ENCODE data around the gene SLC6A9. TPM values are rescaled to one million over a fixed set of nuclear protein-coding genes. Genes with fewer than 3 reads are reported as not detected.
A peak's percentile ranks its signal among the peaks of the same experiment; 100 is the strongest.

Gene SLC6A9
- total RNA-seq, 3 donors from 2014 or later (not counting 1 experiment from before 2014, with no cell fraction given), result 0.29 to 0.55 TPM; not detected in 1

- H3K27me3 ChIP-seq (ENCODE audit: control insufficient read depth, insufficient read depth, low read length), result no peaks in the 10 kb centered on the region
- no peaks in the 10 kb centered on the region for H3K36me3 Mint-ChIP-seq
- H3K27ac ChIP-seq (ENCODE audit: low read length), result no peak overlapping the region
- H3K4me1 ChIP-seq (ENCODE audit: control insufficient read depth, insufficient read depth, low read length), result peaks cover under 1% of the 10 kb centered on the region
- H3K27me3 Mint-ChIP-seq (ENCODE audit: low read depth in 2 of 2), result no peaks in the 10 kb centered on the region
- ATAC-seq (no peak), DNase-seq (no peak)
- no peaks in the 10 kb centered on the region for H3K36me3 ChIP-seq (ENCODE audit: control insufficient read depth, insufficient read depth, low read length)
- no peaks in the 10 kb centered on the region for H3K9me3 Mint-ChIP-seq
- TF ChIP-seq, protein P1, sequence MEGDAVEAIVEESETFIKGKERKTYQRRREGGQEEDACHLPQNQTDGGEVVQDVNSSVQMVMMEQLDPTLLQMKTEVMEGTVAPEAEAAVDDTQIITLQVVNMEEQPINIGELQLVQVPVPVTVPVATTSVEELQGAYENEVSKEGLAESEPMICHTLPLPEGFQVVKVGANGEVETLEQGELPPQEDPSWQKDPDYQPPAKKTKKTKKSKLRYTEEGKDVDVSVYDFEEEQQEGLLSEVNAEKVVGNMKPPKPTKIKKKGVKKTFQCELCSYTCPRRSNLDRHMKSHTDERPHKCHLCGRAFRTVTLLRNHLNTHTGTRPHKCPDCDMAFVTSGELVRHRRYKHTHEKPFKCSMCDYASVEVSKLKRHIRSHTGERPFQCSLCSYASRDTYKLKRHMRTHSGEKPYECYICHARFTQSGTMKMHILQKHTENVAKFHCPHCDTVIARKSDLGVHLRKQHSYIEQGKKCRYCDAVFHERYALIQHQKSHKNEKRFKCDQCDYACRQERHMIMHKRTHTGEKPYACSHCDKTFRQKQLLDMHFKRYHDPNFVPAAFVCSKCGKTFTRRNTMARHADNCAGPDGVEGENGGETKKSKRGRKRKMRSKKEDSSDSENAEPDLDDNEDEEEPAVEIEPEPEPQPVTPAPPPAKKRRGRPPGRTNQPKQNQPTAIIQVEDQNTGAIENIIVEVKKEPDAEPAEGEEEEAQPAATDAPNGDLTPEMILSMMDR (IDR thresholded peaks at IDR 0.05), result no peak
- H3K27ac Mint-ChIP-seq, result no peak overlapping the region
- H3K4me1 Mint-ChIP-seq, result peaks cover under 1 to 3% of the 10 kb centered on the region in 2 donors
- H3K4me3 Mint-ChIP-seq, result no peak overlapping the region
- 91% methylated on average over 22 of the region's 22 CpGs for WGBS (ENCODE audit: insufficient coverage)
- H3K4me3 ChIP-seq (ENCODE audit: low read length), result no peak overlapping the region
- H3K9me3 ChIP-seq (ENCODE audit: control insufficient read depth, insufficient read depth, low read length), result no peaks in the 10 kb centered on the region
- intact Hi-C loops (cut with micrococcal nuclease), result no loop called here
Observed at GRCh38 chr1:43997295-43997999, 33.8 kb downstream of the SLC6A9 start.

DNA sequence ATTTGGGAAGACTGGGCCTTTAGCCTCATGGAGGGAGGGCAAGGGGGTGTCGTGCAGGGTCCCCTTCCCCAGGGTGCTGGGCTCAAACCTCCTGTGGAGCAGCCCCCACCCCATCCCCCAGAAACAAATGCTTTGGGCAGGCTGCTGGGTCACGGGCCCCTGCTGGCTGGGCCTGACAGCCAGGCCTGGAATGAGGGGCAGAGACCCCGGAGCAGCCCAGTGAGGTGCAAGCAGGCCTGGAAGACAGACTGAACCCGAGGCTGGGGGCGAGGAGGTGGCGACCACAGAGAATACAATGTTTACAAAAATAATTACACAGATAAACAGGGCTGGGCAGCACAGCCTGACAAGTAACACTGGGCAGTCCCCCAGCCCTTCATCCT lies 34.5 kb downstream of the SLC6A9 start:
- no peaks in the 10 kb centered on the region for H3K36me3 ChIP-seq (ENCODE audit: control insufficient read depth, insufficient read depth, low read length)
- peaks cover 4 to 10% of the 10 kb centered on the region in 2 donors for H3K4me1 Mint-ChIP-seq
- H3K9me3 Mint-ChIP-seq, result no peaks in the 10 kb centered on the region
- no peaks in the 10 kb centered on the region for H3K27me3 ChIP-seq (ENCODE audit: control insufficient read depth, insufficient read depth, low read length)
- 96% methylated on average over 6 of the region's 6 CpGs for WGBS (ENCODE audit: insufficient coverage)
- no peak overlapping the region for H3K27ac ChIP-seq (ENCODE audit: low read length)
- H3K27ac Mint-ChIP-seq, result no peak overlapping the region
- H3K4me3 ChIP-seq (ENCODE audit: low read length), result no peak overlapping the region
- H3K4me3 Mint-ChIP-seq, result no peak overlapping the region
- no peaks in the 10 kb centered on the region for H3K36me3 Mint-ChIP-seq
- no peaks in the 10 kb centered on the region for H3K9me3 ChIP-seq (ENCODE audit: control insufficient read depth, insufficient read depth, low read length)
- no peak for ATAC-seq
- peaks cover 7% of the 10 kb centered on the region for H3K4me1 ChIP-seq (ENCODE audit: control insufficient read depth, insufficient read depth, low read length)
- no peaks in the 10 kb centered on the region for H3K27me3 Mint-ChIP-seq (ENCODE audit: low read depth in 2 of 2)
- TF ChIP-seq, protein P1 (IDR thresholded peaks at IDR 0.05), result no peak
- intact Hi-C loops (cut with micrococcal nuclease), result no loop called here
- DNase-seq, result no peak

GRCh38 chr1:43995984-43996732 lies 35.1 kb downstream of the SLC6A9 start:
- TF ChIP-seq, protein P1 (IDR thresholded peaks at IDR 0.05), result no peak
- Histone ChIP-seq H3K27me3 (ENCODE audit: control insufficient read depth, insufficient read depth, low read length) (no peaks in the 10 kb centered on the region), H3K36me3 (ENCODE audit: control insufficient read depth, insufficient read depth, low read length) (no peaks in the 10 kb centered on the region), H3K9me3 (ENCODE audit: control insufficient read depth, insufficient read depth, low read length) (no peaks in the 10 kb centered on the region), H3K4me3 (ENCODE audit: low read length) (no peak overlapping the region), H3K27ac (ENCODE audit: low read length) (no peak overlapping the region), H3K4me1 (ENCODE audit: control insufficient read depth, insufficient read depth, low read length) (peaks cover 10% of the 10 kb centered on the region)
- intact Hi-C loops (cut with micrococcal nuclease), result no loop called here
- Mint-ChIP-seq H3K36me3 (no peaks in the 10 kb centered on the region), H3K4me1 (peaks cover 4 to 16% of the 10 kb centered on the region in 2 donors), H3K27me3 (ENCODE audit: low read depth in 2 of 2) (no peaks in the 10 kb centered on the region), H3K9me3 (no peaks in the 10 kb centered on the region), H3K27ac (peak overlapping the region in 1 of 2 donors; percentile 42), H3K4me3 (no peak overlapping the region)
- WGBS (ENCODE audit: insufficient coverage), result 93% methylated on average over 21 of the region's 21 CpGs
- ATAC-seq, result no peak
- no peak for DNase-seq
